Measurements from ENCODE around the gene KCNA10.

KCNA10 gene

GRCh38 chr1:110538075-110538474 lies 19.1 kb upstream of the KCNA10 start:
- no peak overlapping the region for H3K4me3 ChIP-seq (ENCODE audit: low read length)
- H3K27ac ChIP-seq (ENCODE audit: low read length), result no peak overlapping the region
- WGBS (ENCODE audit: insufficient coverage, insufficient read length), result no CpG with 5 or more reads among the region's 16 CpGs
- no peaks in the 10 kb centered on the region for H3K4me1 ChIP-seq (ENCODE audit: control insufficient read depth, insufficient read depth, low read length)
- no peak for DNase-seq (ENCODE audit: low read depth, low spot score)
- no peaks in the 10 kb centered on the region for H3K27me3 ChIP-seq (ENCODE audit: control insufficient read depth, insufficient read depth, low read length)
- no peaks in the 10 kb centered on the region for H3K9me3 ChIP-seq (ENCODE audit: control insufficient read depth, insufficient read depth, low read length)
- H3K36me3 ChIP-seq (ENCODE audit: control insufficient read depth, insufficient read depth, low read length), result no peaks in the 10 kb centered on the region; the same call in 1 of the 2 replicates

DNA sequence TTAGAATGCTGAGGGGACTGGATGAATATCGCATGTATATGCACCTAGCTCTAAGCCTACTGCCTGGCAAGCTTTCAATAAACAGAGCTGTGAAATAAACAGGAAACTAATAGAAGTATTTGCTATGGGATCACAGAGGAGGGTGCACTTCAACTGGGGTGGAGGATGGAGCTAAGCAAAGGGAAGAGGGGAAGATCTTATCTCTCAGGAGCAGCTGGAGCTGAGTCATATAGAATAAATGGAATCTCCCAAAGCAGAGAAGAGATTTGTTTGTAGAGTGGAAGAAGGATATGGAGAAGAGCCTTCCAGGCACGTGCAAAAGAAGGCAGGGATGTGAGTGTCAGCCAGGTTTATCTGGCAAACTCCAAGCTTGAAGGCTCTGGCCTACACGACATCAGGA lies 17.0 kb upstream of the KCNA10 start:
- Histone ChIP-seq H3K4me3 (ENCODE audit: low read length) (no peak overlapping the region), H3K27ac (ENCODE audit: low read length) (no peak overlapping the region), H3K4me1 (ENCODE audit: control insufficient read depth, insufficient read depth, low read length) (no peaks in the 10 kb centered on the region), H3K36me3 (ENCODE audit: control insufficient read depth, insufficient read depth, low read length) (no peaks in the 10 kb centered on the region; the same call in 1 of the 2 replicates), H3K27me3 (ENCODE audit: control insufficient read depth, insufficient read depth, low read length) (no peaks in the 10 kb centered on the region), H3K9me3 (ENCODE audit: control insufficient read depth, insufficient read depth, low read length) (no peaks in the 10 kb centered on the region)
- WGBS (ENCODE audit: insufficient coverage, insufficient read length), result no CpG with 5 or more reads among the region's 3 CpGs
- DNase-seq (ENCODE audit: low read depth, low spot score), result no peak

DNA sequence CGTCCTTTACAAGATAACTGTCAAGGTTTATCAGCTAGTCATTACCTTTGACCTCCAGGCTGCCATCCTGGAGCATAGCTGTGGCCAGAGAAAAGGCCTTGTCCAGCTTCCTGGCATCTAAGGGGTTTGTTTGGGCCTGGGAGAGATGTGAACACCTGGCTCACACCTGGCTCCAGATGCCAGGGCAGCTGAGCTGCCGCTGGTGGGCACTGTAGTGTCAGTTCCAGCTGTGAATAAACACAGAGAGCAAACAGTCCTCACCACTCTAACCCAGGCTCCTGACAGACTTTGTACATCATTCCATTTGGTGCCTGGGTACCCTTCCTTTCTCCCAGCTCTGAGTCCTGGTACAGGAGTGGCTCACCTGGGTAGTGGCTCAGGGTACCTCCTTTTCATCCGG lies 14.3 kb upstream of the KCNA10 start:
- DNase-seq (ENCODE audit: low read depth, low spot score), result no peak

GRCh38 chr1:110529011-110529410 lies 10.0 kb upstream of the KCNA10 start:
- Histone ChIP-seq H3K4me3 (ENCODE audit: low read length) (no peak overlapping the region), H3K27me3 (ENCODE audit: control insufficient read depth, insufficient read depth, low read length) (no peaks in the 10 kb centered on the region), H3K9me3 (ENCODE audit: control insufficient read depth, insufficient read depth, low read length) (no peaks in the 10 kb centered on the region), H3K4me1 (ENCODE audit: control insufficient read depth, insufficient read depth, low read length) (peaks cover 2% of the 10 kb centered on the region; the same call in 1 of the 2 replicates), H3K36me3 (ENCODE audit: control insufficient read depth, insufficient read depth, low read length) (no peaks in the 10 kb centered on the region), H3K27ac (ENCODE audit: low read length) (no peak overlapping the region)
- WGBS (ENCODE audit: insufficient coverage, insufficient read length), result no CpG with 5 or more reads among the region's 1 CpG
- DNase-seq (ENCODE audit: low read depth, low spot score), result no peak

More for the DNA sequence above, 14.3 kb upstream of the KCNA10 start:
- Histone ChIP-seq H3K9me3 (ENCODE audit: control insufficient read depth, insufficient read depth, low read length) (no peaks in the 10 kb centered on the region), H3K27ac (ENCODE audit: low read length) (no peak overlapping the region), H3K36me3 (ENCODE audit: control insufficient read depth, insufficient read depth, low read length) (no peaks in the 10 kb centered on the region; the same call in 1 of the 2 replicates), H3K4me3 (ENCODE audit: low read length) (no peak overlapping the region), H3K4me1 (ENCODE audit: control insufficient read depth, insufficient read depth, low read length) (no peaks in the 10 kb centered on the region), H3K27me3 (ENCODE audit: control insufficient read depth, insufficient read depth, low read length) (no peaks in the 10 kb centered on the region)
- WGBS (ENCODE audit: insufficient coverage, insufficient read length), result no CpG with 5 or more reads among the region's 3 CpGs

DNA sequence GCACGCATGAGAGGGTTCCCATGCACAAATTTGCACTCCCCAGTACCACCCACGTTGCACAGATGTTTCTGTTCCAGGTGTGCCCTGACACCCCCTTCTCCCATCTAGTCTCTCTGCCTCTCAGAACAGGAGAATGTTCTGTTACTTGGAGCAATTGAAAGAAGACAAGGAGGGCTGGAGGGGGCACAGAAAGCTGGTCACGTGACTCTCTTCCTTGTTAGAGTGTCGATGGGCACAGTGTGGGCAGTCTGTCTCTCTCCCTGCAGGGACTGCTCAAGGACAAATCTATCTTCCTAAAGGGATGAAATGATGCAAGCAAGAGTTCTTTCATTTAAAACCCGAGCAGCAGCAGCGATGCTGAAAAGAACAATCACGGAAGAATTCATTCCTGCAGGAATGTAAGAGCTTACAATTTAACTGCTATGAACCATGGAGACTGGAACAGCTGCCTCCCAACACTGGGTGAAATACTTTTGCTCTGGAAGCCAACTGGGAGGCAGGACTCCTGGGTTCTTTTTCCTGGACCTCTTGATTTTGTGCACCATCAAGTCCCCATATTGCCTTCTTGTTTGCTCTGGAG lies 7.3 kb upstream of the KCNA10 start:
- WGBS (ENCODE audit: insufficient coverage, insufficient read length), result no CpG with 5 or more reads among the region's 7 CpGs
- Histone ChIP-seq H3K27ac (ENCODE audit: low read length) (no peak overlapping the region), H3K27me3 (ENCODE audit: control insufficient read depth, insufficient read depth, low read length) (no peaks in the 10 kb centered on the region), H3K4me3 (ENCODE audit: low read length) (no peak overlapping the region), H3K4me1 (ENCODE audit: control insufficient read depth, insufficient read depth, low read length) (peaks cover 3% of the 10 kb centered on the region; the same call in 1 of the 2 replicates), H3K36me3 (ENCODE audit: control insufficient read depth, insufficient read depth, low read length) (no peaks in the 10 kb centered on the region), H3K9me3 (ENCODE audit: control insufficient read depth, insufficient read depth, low read length) (no peaks in the 10 kb centered on the region)
- DNase-seq (ENCODE audit: low read depth, low spot score), result no peak

DNA sequence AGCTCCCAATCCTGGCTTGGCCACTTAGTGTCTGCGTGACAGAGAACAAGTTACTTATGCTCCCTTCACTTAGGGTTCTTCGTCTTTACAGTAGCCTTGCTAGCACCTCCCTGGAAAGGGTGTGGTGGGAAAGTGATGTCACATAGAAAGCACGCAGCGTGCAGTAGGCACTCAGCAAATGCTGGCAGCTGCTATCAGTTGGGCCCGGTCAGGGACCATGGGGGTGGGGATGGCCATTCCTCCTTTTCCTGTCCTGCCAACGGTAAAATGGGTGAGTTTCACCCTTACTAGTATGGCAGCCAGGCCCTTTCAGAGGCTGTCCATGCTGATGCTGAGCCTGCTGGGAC lies 6.2 kb upstream of the KCNA10 start:
- no peaks in the 10 kb centered on the region for H3K27me3 ChIP-seq (ENCODE audit: control insufficient read depth, insufficient read depth, low read length)
- no CpG with 5 or more reads among the region's 6 CpGs for WGBS (ENCODE audit: insufficient coverage, insufficient read length)

DNA sequence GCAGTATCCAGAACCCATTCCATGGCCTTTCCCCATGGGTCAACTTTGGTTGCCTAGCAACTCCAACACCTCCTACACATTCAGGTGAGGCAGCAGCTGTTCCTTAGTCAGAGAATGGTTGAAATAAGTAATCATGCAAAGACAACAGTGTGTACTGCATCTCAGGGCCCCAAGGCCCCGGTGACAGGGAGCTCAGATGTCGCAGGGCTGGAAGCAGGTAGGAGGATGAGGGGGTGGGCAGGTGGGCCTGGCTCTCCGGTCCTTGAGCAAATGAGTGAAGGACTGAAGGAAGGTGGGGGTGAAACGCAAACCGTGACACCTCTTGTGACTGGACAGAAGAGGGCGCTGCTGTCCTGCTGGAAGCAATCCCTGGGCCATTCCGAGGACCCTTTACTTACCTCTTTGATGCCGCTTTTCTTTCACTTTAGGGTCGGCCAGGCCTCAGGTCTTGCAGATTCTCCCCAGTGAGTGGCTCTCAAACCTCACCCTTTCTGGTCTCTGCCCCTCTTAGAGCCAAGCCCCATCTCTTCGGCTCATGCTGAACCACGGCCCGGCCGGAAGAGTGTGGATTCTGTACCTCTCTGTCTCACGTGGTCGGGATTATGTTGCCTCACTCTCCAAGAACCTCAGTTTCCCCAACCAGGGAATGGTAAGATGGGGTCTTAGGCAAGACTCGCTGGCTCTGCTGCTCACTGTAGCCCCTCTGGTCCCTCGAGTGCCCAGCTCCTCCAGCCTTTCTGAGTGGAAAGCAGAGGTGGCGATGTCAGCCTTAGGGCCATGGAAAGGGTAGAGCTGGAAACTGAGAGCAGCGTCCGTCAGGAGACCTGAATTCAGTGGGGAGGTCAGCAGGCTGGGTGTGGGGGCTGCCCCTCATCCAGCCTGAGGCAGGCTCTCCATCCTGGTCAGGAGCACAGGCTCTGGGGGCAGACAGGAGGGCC lies 5.6 kb upstream of the KCNA10 start:
- no CpG with 5 or more reads among the region's 20 CpGs for WGBS (ENCODE audit: insufficient coverage, insufficient read length)
- DNase-seq (ENCODE audit: low read depth, low spot score), result peak; percentile 58
- H3K4me1 ChIP-seq (ENCODE audit: control insufficient read depth, insufficient read depth, low read length), result peaks cover 3% of the 10 kb centered on the region; the same call in 1 of the 2 replicates
- no peaks in the 10 kb centered on the region for H3K36me3 ChIP-seq (ENCODE audit: control insufficient read depth, insufficient read depth, low read length)
- H3K27ac ChIP-seq (ENCODE audit: low read length), result no peak overlapping the region
- H3K27me3 ChIP-seq (ENCODE audit: control insufficient read depth, insufficient read depth, low read length), result no peaks in the 10 kb centered on the region
- H3K4me3 ChIP-seq (ENCODE audit: low read length), result no peak overlapping the region
- H3K9me3 ChIP-seq (ENCODE audit: control insufficient read depth, insufficient read depth, low read length), result no peaks in the 10 kb centered on the region

More for the DNA sequence above, 6.2 kb upstream of the KCNA10 start:
- Histone ChIP-seq H3K4me3 (ENCODE audit: low read length) (no peak overlapping the region), H3K4me1 (ENCODE audit: control insufficient read depth, insufficient read depth, low read length) (peaks cover 3% of the 10 kb centered on the region; the same call in 1 of the 2 replicates), H3K27ac (ENCODE audit: low read length) (no peak overlapping the region), H3K36me3 (ENCODE audit: control insufficient read depth, insufficient read depth, low read length) (no peaks in the 10 kb centered on the region), H3K9me3 (ENCODE audit: control insufficient read depth, insufficient read depth, low read length) (no peaks in the 10 kb centered on the region)
- DNase-seq (ENCODE audit: low read depth, low spot score), result no peak

DNA sequence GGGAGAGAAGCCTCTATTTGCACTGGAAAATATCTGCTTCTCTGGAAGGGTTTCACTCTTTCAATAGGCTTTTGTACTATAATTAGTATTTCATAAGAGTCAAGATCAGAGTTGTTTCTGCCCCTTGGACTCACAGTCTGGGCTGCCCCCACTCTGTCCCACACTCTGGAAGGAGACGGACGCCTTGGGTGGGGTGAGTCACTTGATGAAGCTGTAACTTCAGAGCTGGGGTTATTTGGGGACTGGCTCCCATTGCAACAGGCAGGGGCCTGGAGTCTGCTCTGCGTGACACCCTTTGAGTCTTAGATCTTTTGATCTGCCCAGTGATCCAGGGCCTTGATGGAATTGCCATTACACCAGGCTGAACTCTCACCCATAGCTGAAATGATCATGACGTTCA lies 4.0 kb upstream of the KCNA10 start:
- Histone ChIP-seq H3K9me3 (ENCODE audit: control insufficient read depth, insufficient read depth, low read length) (no peaks in the 10 kb centered on the region), H3K4me3 (ENCODE audit: low read length) (no peak overlapping the region), H3K4me1 (ENCODE audit: control insufficient read depth, insufficient read depth, low read length) (peaks cover 3% of the 10 kb centered on the region; the same call in 1 of the 2 replicates), H3K27me3 (ENCODE audit: control insufficient read depth, insufficient read depth, low read length) (no peaks in the 10 kb centered on the region), H3K36me3 (ENCODE audit: control insufficient read depth, insufficient read depth, low read length) (no peaks in the 10 kb centered on the region), H3K27ac (ENCODE audit: low read length) (no peak overlapping the region)
- WGBS (ENCODE audit: insufficient coverage, insufficient read length), result no CpG with 5 or more reads among the region's 4 CpGs
- no peak for DNase-seq (ENCODE audit: low read depth, low spot score)

DNA sequence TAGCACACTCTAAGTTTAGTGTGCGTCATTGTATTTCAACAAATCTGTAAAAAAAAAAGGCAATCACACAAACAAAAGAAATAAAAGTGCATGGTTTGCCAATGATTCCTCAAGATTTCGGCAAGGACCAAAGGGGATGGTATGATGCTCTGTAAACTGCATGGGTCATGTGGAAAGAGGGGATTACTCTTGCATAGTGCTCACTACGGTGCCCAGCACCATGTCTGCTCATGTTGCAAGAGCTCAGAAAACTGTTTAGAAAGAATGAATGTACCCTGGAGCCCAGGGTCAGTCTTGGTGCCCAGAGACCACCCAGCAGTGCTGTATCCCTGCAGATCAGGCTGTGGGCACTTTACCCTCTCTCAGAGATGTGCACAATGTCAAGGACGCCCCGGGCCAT lies 3.6 kb upstream of the KCNA10 start:
- DNase-seq (ENCODE audit: low read depth, low spot score), result no peak
- no peak overlapping the region for H3K27ac ChIP-seq (ENCODE audit: low read length)
- H3K4me1 ChIP-seq (ENCODE audit: control insufficient read depth, insufficient read depth, low read length), result peaks cover 3% of the 10 kb centered on the region; the same call in 1 of the 2 replicates
- H3K4me3 ChIP-seq (ENCODE audit: low read length), result no peak overlapping the region
- no CpG with 5 or more reads among the region's 5 CpGs for WGBS (ENCODE audit: insufficient coverage, insufficient read length)
- no peaks in the 10 kb centered on the region for H3K9me3 ChIP-seq (ENCODE audit: control insufficient read depth, insufficient read depth, low read length)
- no peaks in the 10 kb centered on the region for H3K27me3 ChIP-seq (ENCODE audit: control insufficient read depth, insufficient read depth, low read length)
- H3K36me3 ChIP-seq (ENCODE audit: control insufficient read depth, insufficient read depth, low read length), result no peaks in the 10 kb centered on the region

DNA sequence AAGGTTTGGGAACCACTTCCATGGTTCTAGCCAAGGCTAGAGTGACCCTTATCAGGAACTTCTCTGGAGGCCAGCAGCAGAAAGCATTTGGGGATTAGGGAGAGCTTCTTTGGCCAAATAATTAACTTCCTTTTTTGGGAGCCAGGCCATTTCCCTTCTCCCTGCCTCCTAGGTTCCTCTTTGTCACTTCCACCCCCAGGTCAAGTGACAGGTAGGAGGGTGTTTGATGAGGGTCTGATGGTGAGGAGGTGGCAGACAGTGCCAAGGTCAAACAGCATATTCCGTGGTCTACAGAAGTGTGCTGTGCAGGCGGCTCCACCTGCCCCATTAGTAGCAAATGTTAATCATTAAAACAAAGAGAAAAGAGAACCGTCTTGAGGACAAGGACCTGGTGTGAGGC lies 1.9 kb upstream of the KCNA10 start:
- Histone ChIP-seq H3K27me3 (ENCODE audit: control insufficient read depth, insufficient read depth, low read length) (no peaks in the 10 kb centered on the region), H3K9me3 (ENCODE audit: control insufficient read depth, insufficient read depth, low read length) (no peaks in the 10 kb centered on the region), H3K27ac (ENCODE audit: low read length) (no peak overlapping the region), H3K4me1 (ENCODE audit: control insufficient read depth, insufficient read depth, low read length) (peaks cover 6% of the 10 kb centered on the region), H3K36me3 (ENCODE audit: control insufficient read depth, insufficient read depth, low read length) (no peaks in the 10 kb centered on the region), H3K4me3 (ENCODE audit: low read length) (no peak overlapping the region)
- WGBS (ENCODE audit: insufficient coverage, insufficient read length), result no CpG with 5 or more reads among the region's 3 CpGs
- DNase-seq (ENCODE audit: low read depth, low spot score), result no peak

All from iPS DF 6.9 (cell line).